Stimulated activated CD8-positive, alpha-beta memory T cell treated with anti-CD3 and anti-CD28 coated beads, Interleukin-12 subunit alpha, Interleukin-12 subunit beta, amount 100 ng/mL, for 1 hour (primary cell): ENCODE data around the gene ADNP.
A peak's percentile ranks its signal among the peaks of the same experiment; 100 is the strongest.
"Not testable (repeated sequence)": the region's sequence is repeated elsewhere in the genome, so short reads cannot be mapped to it uniquely, and the experiment has no call there.

ENCODE experiments used
- DNase-seq: peaks from one replicate; pipeline ENCODE4 v3.0.0-alpha.2; 2020; ENCODE audit warnings: low read depth

ADNP gene

DNA sequence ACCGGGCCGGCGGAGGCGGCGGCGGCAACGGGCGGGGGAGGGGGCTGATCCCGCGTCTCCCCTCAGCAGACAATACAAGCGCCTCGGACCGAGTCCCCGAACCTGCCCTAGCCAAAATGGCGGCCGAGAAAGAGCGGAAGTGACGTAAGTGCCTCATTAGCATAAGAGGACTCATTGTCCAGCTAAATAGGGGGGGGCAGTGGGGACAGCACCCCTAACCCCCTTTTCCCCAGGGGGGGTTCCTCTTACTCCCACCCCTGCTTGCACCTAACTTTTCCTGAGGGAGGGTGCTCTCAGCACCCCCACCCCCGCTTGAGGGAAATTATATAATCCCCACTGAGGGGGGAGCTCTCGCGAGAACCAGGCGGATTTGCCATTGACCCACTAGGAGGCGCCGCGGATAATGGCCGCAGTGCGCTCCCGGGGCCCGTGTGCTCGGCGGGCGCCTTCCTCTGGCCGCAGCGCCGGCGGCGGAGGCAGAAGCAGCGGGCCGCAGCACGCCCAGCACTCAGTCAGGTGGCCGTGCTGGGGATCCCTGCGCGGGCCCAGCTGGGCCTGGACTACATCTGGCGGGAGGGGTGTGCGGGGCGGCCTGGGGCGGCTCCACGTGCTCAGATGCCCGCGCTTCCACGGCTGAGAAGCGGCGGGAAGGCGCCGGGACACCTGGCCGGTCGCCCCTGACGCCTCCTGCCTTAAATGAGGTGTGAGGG lies at the start of gene ADNP:
Gene ADNP, minus strand, starts transcription at position 132 of the 710 bp plus-strand sequence. CDS start 27,441 bp downstream, outside the sequence.
- DNase-seq: peak; percentile 79

DNA sequence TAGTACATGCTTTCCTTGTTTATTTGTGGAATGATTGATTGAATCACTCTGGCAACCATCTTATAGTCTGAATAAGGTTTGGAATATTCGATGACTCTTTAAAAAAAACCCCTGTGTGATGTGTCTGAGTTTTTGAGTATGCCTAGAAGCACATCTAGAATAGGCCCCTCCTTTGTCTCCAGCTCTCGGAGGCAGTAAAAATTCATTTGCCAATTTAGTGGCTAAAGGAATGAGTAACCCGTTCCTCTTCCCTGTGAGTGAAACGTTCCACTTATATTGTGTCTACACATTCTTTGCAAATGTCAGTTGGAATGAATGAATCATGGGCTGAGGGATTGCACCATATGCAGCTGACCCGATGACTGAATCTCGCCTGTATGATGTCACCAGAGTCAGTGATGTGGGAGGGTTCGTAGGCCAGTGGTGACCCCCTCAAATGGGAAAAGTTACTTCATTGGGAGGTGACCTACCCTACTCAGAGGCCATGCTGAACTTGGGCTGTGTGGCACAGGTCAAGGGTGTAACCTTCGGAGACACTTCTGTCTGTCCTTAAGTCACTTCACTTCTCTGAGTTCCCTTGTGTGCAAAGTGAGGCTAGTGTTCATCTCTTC lies 48.9 kb upstream of the ADNP start:
- no peak for DNase-seq

DNA sequence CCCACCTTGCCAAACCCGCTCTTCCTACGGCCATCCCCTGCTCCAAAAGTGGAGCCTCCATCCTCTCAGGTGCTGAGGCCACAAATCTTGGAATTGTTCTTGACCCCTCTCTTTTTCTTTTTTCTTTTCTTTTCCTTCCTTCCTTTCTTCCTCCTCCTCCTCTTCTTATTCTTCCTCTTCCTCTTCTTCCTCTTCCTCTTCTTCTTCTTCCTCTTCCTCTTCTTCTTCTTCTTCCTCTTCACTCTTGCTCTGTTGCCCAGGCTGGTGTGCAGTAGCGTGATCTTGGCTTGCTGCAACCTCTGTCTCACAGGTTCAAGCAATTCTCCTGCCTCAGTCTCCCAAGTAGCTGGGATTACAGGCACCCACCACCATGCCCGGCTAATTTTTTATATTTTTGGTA lies 47.3 kb upstream of the ADNP start:
- not testable (repeated sequence) for DNase-seq

DNA sequence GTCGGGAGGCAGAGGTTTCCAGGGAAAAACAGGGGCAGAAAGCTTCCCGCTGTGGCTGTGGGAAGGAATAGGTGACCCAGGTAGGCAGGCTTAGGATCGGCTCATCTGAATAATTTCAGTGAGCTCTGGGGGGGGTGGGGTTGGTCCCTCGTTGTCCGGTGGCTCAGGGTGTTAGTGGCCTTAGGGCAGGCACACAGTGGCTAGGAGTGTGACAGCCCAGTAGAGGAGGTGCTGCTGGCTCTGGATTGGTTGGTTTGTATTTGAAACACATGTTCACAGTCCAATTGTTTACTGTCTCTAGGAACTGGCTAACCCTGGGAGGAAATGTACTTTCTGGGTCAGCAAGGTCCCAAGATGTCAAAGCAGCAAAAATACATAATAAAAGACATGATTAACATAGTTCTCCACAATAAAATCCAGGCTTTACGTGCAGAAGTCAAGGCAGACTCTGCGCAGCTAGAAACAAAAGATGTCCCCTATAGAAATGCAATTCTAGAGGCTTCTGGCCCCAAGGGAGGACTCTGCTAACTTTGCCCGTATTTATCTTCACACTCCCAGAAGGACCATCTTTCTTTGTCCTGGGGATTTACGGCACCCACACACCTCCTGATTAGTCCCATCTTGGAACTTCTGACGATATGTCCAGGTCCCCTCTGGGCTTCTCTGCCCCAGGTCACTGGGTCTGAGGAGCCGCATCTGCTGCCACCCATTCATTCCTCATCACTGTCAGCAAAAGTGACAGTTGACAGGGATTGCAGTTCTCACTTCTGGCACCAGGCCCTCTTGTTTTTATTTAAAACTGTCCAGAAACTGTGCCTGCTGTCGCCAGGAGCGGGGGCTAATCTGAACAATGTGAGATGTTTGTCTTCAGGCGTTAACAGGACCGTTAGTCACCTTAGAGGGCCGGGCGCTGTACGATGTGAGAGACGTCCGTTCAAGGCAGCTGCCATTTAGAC lies 46.1 kb upstream of the ADNP start:
- DNase-seq: no peak

DNA sequence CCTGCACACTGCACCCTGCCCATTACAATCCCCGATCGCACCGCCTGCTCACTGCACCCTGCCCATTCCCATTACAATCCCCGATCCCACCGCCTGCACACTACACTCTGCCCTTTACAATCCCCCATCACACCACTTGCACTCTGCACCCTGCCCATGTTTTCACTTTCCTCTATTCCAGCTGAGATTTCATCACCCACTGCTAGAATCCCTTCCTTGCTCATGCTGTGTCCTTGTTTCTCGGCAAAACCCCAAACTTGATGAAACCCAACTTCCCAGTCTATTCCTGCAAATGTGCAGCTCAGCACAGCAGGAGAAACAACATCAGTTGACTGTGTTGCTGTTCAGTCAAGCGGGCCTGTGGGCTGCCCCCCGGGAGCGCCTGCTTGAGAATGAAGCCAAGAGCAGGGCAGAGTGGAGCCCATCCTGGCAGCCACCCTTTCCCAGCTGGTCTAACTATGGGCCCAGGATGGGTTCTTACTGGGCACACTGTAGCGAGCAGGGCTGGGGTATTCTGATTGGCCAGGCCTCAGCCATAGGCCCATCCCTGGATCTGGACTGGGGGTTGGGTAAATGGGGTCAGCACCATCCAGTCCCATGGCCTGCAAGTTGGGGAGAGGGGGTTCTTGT lies 44.6 kb upstream of the ADNP start:
- DNase-seq: no peak

DNA sequence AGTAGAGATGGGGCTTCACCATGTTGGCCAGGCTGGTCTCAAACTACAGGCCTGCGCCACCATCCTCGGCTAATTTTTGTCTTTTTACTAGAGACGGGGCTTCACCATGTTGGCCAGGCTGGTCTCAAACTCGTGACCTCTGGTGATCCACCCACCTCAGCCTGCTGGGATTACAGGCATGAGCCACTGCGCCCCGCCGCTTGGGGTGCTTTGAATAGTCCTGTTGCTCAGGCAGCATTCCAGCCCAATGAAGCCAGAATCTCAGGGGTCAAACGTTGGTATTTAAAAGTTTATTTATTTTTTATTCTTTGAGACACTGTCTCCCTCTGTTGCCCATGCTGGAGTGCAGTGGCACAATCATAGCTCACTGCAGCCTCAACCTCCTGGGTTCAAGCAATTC lies 38.7 kb upstream of the ADNP start:
- no peak for DNase-seq

DNA sequence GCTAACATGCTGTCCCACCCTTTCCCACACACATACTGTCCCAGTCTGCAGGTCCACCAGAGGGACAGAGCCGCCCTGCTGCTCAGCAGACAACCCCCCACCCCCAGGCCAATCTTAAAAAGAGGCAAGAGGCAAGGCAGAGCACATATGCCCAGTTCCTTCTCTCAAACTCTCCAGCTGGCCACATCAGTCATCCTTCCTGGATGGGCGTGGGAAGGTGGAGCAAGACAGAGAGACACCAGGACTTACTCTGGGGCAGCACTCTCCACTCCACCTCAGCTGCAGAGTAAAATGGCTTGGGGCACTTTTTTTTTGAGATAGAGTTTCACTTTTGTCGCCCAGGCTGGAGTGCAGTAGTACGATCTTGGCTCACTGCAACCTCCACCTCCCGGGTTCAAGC lies 38.2 kb upstream of the ADNP start:
- no peak for DNase-seq

DNA sequence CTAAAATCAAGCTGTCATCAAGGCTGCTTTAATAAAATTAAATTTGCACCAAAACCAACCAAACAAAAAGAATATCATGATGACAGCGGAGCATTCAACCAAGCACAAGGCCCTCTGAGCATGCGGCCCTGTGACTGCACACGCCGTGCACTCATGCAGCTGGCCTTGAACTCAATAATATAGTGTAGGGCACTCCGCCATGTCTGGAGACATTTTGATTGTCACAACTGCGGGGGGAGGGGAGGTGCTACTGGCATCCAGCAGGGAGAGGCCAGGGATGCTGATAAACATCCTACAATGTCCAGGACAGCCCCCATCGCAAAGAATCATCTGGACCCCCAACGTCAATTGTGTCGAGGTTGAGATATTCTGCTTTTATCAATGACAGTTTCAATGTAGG lies 37.1 kb upstream of the ADNP start:
- no peak for DNase-seq

DNA sequence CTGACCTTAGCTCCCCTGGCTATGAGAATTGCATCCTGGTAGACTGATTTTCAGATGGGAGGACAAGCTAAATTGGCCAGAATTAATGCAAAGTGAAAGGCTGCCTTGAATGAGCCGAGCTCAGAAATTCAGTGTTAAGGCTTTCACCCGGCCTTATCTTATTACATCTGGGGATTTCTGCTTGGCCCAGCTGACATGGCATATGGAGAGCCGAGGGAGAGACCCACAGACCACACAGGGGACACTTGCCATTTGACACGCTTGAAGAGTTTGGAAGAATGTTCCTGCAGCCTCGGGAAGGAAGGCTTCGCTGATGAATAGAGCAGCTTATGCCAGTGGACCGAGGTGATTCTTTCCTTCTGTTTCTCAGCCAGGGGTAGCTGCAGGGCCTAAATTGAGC lies 36.3 kb upstream of the ADNP start:
- no peak for DNase-seq

DNA sequence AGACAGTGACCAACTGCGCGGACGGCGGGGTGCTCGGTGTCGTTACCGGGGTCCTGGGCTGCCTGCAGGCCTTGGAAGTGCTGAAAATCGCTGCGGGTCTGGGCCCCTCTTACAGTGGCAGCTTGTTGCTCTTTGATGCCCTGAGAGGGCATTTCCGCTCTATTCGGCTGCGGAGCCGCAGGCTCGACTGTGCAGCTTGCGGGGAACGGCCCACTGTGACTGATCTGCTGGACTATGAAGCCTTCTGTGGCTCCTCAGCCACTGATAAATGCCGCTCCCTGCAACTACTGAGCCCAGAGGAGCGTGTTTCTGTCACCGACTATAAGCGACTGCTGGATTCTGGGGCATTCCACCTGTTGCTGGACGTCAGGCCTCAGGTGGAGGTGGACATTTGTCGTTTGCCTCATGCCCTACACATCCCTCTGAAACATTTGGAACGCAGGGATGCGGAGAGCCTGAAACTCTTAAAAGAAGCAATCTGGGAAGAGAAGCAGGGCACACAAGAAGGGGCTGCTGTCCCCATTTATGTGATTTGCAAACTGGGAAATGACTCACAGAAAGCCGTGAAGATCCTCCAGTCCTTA lies 28.4 kb upstream of the ADNP start:
- no peak for DNase-seq

DNA sequence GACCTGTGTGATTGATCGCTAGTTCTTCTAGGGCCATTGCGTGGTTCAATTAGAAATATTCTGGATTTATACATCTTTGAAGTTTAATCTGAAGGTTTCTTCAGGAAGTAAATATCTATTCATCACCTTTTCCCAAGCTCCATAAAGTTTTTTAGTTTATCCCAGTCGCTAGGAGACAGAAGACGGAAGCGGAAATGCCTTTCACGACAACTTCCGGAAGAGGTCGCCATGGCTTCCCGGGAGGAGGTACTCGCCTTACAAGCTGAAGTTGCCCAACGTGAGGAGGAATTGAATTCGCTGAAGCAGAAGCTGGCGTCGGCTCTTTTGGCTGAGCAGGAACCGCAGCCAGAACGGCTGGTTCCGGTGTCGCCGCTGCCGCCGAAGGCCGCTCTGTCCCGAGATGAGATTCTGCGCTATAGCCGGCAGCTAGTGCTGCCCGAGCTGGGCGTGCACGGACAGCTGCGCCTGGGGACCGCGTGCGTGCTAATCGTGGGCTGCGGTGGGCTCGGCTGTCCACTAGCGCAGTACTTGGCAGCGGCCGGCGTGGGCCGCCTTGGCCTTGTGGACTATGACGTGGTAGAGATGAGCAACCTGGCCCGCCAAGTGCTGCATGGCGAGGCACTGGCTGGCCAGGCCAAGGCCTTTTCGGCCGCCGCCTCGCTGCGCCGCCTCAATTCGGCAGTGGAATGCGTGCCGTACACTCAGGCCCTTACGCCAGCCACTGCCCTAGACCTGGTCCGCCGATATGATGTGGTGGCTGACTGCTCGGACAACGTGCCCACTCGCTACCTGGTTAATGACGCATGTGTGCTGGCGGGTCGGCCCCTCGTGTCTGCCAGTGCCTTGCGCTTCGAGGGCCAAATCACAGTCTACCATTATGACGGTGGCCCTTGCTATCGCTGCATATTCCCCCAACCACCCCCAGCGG lies 27.6 kb upstream of the ADNP start, which contains the start of gene MOCS3:
Gene MOCS3, plus strand, starts transcription at position 204 of the 928 bp plus-strand sequence. Its CDS starts 25 bp downstream, at position 229.
- DNase-seq: peak; percentile 75

DNA sequence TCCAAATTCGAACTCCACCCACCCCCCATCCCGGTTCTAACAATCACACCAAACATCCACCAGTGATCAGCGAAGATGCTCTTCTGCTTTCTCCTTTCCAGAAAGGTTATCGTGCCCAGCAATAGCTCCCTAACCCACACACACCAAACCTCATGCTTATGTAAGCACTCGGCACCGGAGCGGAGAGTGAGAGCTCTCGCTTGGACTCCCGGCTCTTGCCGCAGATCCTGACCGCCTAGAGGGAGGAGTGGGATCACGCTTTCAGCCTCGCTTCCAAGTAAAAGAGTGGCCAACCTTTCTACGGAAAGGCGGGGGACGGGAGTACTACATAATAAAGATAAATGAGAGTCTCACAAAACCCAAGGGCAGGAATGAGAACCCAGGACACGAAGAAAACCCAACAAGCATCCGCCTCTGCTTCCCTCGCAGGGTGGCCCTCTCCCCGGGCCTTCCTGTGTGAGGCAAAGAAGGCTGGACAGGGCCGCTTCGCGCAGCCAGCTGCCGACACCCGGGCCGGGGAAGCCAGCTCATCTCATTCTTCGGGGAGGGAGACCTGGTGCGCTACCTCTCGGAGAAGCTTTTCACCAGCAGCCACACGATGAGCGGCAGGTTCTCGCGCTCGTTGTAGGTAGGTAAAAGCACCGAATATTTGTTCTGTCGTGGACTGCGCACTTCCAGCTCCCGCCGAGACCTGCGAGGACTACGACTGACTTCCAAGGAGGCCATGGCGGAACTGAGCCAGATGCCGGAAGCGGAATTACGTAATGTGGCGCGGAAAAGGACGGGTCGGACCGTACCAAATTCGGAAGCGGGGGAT lies 26.8 kb upstream of the ADNP start, which contains the start of gene DPM1:
Gene DPM1, minus strand, starts transcription at position 735 of the 817 bp plus-strand sequence. Its CDS starts 9 bp downstream, at position 726.
- DNase-seq: peak; percentile 86

DNA sequence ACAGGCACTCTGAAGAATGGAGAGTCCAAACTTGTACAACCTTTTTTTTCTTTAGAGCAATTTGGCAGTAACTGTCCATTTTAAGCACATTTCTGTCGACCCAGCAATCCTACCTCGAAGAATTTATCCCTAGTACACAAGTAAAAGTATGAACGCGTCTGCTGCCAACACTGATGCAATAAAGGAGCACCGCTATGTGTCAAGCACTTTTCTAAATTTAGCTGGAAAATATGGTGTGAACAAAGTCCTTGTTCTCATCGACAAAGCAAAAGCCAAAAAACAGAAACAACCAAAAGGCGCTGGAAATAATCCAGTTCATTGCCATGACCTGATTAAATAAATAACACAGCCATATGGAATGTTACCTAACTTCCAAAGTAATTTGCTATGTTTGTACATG lies 26.0 kb upstream of the ADNP start:
- DNase-seq: no peak

DNA sequence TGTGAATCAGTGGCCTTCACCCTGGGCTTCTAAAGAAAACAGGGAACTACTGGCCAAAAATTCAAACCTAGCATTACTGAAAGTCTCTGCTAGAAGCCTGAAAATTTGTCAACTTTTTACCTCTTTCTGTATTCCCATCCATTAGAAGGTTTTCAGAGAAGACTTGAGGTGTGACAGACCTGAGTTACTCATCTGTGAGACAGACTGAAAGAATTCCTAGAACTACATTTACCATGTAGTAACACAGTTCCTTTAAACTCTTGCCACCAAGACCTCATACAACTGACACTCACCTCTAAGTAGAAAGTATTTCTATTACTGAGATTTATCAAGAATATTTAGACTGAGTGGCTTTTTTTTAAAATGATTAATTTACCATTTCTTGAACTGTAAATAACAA lies 22.6 kb upstream of the ADNP start:
- no peak for DNase-seq

DNA sequence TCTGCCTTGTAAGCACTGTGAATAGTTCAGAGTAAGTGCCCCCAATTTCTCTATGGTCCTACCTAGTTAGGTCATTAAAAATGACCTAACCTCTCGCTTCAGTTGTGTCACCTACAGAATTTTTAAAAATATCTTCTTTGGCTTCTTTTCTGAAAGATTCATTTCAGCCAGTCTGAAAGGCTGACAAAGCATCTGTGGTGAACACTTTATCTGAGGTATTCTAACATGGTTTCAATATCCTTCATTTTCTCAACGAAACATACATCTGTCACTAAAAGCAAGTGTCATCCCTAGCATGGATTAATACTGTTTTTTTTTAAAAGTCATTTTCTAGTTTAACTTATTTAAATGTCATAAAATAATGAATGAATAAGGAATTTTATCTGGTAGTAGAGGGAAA lies 22.0 kb upstream of the ADNP start:
- DNase-seq: no peak

DNA sequence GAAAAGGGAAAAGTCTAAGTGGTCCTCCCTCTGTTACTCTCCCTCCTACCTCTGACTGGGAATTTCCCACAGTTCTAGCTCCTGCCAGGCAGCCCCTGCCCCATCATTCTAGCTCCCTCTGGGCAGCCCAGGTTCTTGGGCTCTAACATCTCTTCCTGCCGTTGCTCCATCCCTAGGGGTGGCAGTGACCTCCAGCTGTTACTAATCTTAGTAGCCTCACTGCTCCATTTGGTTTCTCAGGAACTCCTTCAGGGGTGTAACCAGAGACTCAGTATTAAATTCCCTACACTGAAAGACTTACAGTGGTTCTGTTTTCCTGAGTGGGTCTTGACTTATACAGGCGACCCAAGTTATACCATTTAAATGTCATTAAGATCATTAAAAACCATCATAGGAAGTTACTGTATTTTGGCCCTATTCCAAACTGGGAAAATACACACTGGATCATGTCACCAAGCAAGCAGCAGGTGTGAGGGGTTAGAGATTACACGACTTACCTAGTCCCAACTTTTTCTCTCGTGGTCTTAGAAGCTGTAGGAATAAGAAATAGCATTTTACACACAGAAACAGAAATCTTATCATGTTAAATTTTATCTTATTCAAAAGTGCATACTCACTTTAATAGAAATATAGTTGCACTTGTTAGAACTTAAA lies 17.0 kb upstream of the ADNP start:
- no peak for DNase-seq

DNA sequence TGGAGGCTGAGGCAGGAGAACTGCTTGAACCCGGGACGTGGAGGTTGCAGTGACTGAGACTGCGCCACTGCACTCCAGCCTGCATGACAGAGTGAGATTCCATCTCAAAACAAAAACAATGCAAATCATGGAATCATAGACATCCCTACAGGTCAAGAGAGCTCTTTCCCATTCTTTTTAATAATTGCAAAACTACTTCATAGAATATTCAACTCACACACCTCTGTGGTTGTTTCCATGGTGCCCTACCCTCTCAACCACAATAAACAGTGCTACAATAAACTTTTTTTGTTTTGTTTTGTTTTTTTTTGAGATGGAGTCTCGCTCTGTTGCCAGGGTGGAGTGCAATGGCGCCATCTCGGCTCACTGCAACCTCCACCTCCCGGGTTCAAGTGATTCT lies 11.8 kb upstream of the ADNP start:
- DNase-seq: no peak

DNA sequence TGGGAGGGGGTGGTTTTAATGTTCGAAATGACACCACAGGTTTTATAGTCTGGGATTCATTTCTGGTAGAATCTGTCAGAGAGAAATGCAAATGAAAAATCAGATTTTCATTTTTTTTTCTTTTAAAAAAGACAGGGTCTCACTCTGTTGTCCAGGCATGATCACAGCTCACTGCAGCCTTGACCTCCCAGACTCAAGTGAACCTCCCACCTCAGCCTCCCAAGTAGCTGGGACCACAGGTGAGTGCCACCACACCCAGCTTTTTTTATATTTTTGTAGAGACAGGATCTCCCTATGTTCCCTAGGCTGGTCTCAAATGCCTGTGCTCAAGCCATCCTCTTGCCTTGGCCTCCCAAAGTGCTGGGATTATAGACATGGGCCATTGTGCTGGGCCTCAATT lies 2.4 kb upstream of the ADNP start:
- DNase-seq: no peak

DNA sequence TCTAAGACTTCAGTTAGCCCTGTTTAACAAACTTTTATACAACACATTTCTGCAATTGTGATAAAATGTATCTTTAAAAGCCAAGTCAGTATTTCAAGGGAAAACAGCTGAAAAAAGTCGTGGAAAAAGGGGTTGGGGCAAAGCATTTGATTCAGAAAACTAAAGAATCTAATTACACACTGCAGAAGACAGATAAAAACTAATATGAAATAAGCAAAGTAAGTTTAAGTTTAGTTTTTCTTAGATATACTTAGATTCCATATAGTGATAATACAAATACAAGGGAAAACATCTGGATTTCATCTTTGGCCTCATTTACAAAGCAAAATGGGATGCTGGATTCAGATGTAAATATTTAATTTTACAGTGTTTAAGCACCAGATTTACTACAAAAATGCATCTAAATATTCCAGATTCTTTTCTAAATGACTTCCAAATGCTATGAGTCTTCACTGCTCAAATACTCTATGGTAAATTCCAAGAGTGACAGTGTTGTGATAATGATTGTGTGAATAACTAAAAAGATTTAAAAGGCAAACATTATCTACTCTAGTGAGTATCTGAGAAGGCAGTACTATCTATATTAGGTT lies 1.5 kb upstream of the ADNP start:
- DNase-seq: no peak
